Astrocyte of the cerebellum (primary cell): Measurements from ENCODE around the gene RAB29.

Experiments used
- DNase-seq: peaks from one replicate; pipeline ENCODE4 v3.0.0-alpha.2; 2011; ENCODE audit warnings: low read depth
- H3K4me3 ChIP-seq: 2 replicates; pipeline ENCODE4 v1.5.1; 2011; ENCODE audit warnings: mild to moderate bottlenecking, low read depth, low read length, moderate library complexity
- CTCF ChIP-seq: IDR thresholded peaks from 2 replicates; pipeline ENCODE4 v1.5.1; 2012; ENCODE audit warnings: low read length, low read depth, moderate library complexity, mild to moderate bottlenecking; ENCODE audit errors: missing control alignments
- in situ Hi-C: cut with HindIII; loops from 2 replicates; pipeline ENCODE4 v1.10.0; 2017; ENCODE audit warnings: low sequenced_read_pairs

Gene RAB29

GRCh38 chr1:205760606-205761005, 14.7 kb downstream of the RAB29 start:
- DNase-seq: no peak
- in situ Hi-C loops: no loop called here
- TF ChIP-seq CTCF: no peak
- no peak overlapping the region for H3K4me3 ChIP-seq

GRCh38 chr1:205756552-205756951, 18.7 kb downstream of the RAB29 start:
- no peak for DNase-seq
- in situ Hi-C loops: no loop called here
- TF ChIP-seq CTCF: no peak
- H3K4me3 ChIP-seq: no peak overlapping the region

GRCh38 chr1:205754857-205755256, 20.4 kb downstream of the RAB29 start:
- no peak for TF ChIP-seq CTCF
- DNase-seq: no peak
- in situ Hi-C loops: no loop called here
- no peak overlapping the region for H3K4me3 ChIP-seq

GRCh38 chr1:205751036-205751651, 24.1 kb downstream of the RAB29 start:
- H3K4me3 ChIP-seq: no peak overlapping the region
- in situ Hi-C loops: no loop called here
- no peak for TF ChIP-seq CTCF
- no peak for DNase-seq

GRCh38 chr1:205750138-205751035, 24.9 kb downstream of the RAB29 start, which contains the start of gene NUCKS1:
TSS of gene NUCKS1 (minus strand) at chr1:205750182. CDS start at chr1:205749973, 209 bp downstream.
- TF ChIP-seq CTCF: peak; percentile 3
- in situ Hi-C loops: no loop called here
- peak; percentile 99 for DNase-seq
- H3K4me3 ChIP-seq: peak within 1 kb of the TSS; percentile 87

- DNase-seq: peak; percentile 85
- in situ Hi-C loops: no loop called here
- peak overlapping the region; percentile 87 for H3K4me3 ChIP-seq
- TF ChIP-seq CTCF: no peak
Observed at GRCh38 chr1:205749234-205750137, 25.8 kb downstream of the RAB29 start.
